Right ventricle myocardium superior (tissue), 1 donor: ENCODE data around the gene WDR90. TPM values are rescaled to one million over a fixed set of nuclear protein-coding genes. Genes with fewer than 3 reads are reported as not detected.

ENCODE experiments used
- ATAC-seq: fragments of 200-7000 bp; cut with Tn5 transposase; one replicate; pipeline ENCODE4 v1.9.1; 2020; ENCODE audit warnings: mild to moderate bottlenecking; ENCODE audit not compliant: poor library complexity
- DNase-seq: peaks from one replicate; pipeline ENCODE4 v3.0.0-alpha.2; 2020
- intact Hi-C: fragments of 100-400 bp; cut with DNase I; formaldehyde crosslinking; loops from one replicate; pipeline ENCODE4 v1.11.2; 2022
- total RNA-seq: library from RNA; stranded (reverse); fragmentation: NEBNext Ultra II Directional; extraction: Animal tissue kit (Norgen Biotek cat#: 25700); gene quantifications from one replicate; pipeline ENCODE4 v1.2.1, GENCODE V29; 2021
- donor health status: DM: no; HTN: yes; CAD: no; lungs with severe emphysema.

Gene WDR90
- total RNA-seq, 1 donor from 2014 or later = 10.8 TPM

DNA sequence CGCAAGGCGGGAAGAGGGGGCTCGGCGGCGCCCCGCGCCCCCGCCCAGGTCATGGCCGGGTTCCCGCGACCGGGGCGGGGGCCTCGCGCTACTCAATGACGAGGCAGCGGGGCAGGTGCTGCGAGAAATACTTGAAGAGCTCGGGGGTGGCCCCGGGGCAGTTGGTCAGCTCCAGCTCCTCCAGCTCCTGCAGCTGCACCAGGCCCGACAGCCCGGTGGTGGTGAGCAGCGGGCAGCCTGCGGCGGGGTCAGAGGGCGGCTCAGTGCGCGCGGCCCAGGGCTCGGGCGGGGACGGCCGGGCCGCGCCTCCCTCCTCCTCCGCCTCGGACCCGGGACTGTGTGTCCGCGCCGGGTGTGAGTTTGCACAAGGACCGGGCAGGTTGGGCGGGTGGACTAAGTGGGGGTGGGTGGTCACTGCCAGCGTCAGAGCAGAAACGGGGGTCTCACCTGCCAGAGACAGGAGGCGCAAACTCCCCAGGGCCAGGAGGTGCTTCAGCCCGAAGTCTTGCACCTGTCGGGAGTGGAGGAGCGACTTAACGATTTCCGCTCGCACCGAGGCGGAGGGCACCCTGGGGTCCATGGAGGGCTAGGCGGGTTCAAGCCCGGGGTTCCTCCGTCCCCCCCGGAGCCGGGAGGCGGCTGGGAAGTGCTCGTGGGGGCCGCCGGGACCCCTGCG lies 45.2 kb downstream of the WDR90 start:
- intact Hi-C loops = no loop called here
- DNase-seq (no peak), ATAC-seq (no peak)

DNA sequence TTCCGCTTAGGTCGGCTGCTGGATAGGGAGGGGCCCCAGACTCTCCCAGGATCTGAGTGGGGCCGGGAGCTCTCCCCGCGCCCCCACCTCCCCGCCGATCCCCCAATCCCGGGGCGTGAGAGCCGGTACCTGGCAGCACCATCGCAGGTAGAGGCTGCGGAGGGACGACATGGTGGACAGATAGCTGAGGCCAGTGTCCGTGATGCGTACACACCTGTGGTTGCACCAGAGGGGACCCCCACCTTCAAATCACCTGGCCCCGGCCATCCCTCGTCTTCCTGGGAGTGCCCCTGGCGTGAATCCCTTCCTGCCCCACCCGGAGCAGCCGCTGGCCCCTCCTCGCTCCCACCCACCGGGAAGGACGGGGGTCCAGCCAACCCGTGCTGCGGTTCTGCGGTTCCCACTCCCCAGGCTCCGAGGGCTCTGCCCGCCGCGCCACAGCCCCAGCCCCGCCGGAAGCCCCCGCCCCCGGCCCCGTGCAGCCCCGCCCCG lies 45.7 kb downstream of the WDR90 start:
- DNase-seq (no peak), ATAC-seq (no peak)
- intact Hi-C loops = no loop called here

DNA sequence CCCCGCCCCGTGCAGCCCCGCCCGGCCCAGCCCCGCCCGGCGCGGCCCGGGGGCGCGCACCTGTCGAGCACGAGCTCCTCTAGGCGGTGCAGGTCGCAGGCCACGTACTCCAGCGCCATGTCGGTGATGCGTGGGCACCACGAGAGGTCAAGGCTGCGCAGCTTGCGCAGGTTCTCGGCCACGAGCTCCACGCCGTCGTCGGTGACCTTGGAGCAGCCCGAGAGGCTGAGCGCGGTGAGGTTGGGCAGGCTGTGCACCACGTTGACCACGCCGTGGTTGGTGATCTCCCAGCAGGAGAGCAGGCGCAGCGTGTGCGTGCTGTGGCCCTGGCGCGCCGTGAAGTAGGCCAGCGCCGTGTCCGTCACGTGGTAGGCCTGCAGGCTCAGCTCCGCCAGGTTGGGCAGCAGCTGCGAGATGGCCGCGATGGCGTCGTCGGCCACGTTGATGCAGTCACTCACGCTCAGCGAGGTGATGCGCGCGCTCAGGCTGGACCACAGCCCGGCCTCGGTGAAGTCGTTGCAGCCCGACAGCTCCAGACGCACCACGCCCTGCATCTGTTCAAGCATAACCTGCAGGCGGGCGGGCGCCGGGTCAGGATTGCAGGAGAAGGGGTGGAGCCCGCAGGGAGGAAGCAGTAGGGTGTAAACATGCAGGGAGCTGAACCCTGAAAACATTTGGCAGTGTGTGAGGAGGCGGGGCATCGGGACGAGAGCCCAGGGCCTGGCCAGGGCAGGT lies 46.4 kb downstream of the WDR90 start:
- intact Hi-C loops = no loop called here
- ATAC-seq (peak; percentile 13), DNase-seq (no peak)

DNA sequence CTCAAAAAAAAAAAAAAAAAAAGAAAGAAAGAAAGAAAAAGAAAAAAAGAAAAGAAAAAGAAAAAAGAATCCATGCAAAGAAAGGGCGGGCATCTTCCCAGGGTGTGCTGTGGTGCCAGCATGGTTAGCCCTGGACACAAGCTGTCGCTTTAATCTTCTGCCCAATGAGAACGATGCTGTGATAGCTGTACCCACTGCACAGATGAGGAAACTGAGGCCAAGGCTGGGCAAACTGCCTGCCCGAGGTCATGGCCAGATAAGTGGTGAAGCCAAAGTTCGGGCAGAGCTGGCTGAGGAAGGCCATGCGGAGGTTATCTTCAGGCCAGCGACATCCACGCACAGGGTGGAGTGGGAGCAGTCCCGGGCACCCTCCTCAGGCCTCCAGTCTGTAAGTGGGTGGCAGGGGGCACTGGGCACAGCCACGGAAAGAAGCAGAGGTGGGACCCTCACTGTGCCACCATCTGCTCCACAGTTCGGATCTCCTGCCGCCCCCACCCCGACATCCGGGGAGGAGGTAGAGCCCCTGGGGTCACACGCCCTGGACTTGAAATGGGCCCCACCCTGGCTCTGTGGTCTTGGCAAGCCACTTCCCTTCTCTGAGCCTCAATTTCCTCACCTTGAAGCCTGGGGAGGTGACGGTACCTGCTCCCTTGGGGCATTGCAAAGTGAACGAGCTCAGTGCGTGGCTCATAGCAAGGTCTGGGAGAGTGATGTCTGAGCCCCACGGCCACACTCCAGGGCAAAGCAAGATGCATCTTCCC lies 49.9 kb downstream of the WDR90 start:
- intact Hi-C loops = no loop called here
- ATAC-seq = no peak

DNA sequence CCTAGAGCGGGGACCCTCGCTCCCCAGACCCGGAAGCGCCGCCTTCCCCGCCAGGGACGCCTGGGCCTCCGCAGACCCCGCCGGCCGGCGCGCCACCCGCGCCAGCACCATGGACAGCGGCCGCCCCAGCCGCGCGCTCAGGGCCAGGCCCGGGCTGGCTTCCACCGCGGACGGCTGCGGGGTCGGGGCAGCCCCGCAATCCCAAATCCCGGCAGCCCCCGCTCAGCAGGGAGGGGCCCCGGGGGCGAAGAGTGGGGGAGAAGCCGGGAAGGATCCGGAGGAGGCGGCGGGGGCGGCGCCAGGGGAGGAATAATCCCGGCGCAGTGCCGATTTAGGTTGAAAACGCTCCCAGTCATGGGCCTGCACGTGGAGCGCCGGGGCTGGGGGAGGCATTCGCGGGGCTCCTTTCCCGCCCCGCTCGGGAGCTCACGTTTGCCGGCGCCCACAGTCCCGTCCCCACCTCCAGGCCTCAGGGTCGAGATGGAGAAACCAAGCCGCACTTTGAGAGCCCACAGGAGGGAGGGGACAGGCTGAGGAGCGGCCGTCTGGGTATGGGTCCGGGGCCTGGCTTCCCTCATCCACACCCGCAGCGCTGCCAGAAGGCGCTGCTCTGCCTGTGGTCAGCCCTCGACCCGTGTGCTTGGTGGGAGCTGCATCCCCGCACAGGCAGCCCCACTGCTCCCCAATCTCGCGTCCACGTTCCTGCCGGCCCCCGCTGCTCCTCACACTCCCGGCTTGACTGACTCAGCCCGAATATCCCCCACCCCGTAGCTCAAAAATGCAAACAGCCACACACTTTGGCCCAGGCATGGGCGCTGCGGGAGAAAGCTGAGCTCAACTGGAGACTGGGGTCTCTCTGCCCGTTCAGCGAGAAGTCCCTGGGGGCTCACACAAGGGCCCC lies 51.8 kb downstream of the WDR90 start:
- DNase-seq (no peak), ATAC-seq (peak; percentile 80)
- intact Hi-C loops = no loop called here

More for the DNA sequence above, 49.9 kb downstream of the WDR90 start:
- no peak for DNase-seq

DNA sequence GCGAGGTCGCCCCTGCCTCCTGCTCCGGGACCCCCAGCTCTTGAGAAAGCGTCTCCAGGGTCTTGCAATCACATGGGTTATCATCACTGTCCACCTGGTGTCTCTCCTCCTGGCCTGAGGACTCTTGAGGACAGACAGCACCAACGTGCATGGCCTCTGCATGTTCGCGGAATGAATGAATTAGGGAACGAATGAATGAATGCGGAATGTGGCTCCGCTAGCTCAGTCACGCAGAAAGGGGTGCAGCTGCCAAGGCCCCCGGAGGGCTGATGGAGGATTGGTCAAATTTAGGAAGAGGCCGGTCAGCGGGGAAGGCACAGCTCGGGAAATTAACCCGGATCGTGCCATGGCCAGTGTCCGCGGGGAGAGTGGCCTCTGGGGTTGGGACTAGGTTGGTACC lies 53.2 kb downstream of the WDR90 start:
- ATAC-seq = no peak
- intact Hi-C loops = no loop called here

DNA sequence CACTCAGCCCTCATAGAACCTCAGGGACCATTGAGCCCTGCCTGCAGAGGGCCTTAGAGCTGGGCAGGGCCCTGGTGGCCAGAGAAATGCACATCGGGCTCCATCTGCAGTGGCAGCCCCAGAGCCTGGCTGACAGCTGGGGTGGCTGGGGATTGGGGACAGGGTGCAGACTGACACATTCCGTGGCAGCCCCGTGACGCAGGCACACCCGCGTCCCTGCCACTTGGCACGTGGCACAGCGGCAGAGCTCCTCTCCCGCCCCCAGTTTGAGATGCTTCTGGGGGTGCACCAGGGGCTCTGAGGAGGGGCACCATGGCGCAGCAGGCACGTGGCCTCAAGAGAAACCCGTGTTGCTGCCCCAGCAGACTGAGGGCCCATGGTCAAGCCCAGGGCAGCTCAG lies 54.2 kb downstream of the WDR90 start:
- ATAC-seq (no peak), DNase-seq (no peak)
- intact Hi-C loops = no loop called here

More for the DNA sequence above, 53.2 kb downstream of the WDR90 start:
- no peak for DNase-seq

DNA sequence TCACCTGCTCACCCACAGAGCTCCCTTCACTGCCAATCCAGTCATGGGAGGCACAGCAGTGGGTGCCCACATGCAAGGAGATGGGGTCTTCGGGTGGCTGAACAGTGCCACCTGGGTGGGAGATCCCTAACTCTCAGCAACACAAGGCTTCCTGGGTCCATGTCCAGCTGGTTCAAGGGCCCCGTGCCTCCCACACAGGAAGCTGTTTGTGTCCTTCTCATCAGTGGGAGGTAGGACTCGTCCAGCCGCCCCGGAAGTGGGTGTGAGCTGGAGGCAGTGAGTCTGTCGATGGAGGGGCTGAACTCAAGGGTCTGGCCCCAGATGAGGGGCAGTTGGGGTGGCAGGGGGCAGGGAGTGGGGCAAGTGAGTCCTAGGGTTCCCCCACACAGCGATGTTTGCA lies 54.9 kb downstream of the WDR90 start:
- intact Hi-C loops = no loop called here
- ATAC-seq (no peak), DNase-seq (no peak)

DNA sequence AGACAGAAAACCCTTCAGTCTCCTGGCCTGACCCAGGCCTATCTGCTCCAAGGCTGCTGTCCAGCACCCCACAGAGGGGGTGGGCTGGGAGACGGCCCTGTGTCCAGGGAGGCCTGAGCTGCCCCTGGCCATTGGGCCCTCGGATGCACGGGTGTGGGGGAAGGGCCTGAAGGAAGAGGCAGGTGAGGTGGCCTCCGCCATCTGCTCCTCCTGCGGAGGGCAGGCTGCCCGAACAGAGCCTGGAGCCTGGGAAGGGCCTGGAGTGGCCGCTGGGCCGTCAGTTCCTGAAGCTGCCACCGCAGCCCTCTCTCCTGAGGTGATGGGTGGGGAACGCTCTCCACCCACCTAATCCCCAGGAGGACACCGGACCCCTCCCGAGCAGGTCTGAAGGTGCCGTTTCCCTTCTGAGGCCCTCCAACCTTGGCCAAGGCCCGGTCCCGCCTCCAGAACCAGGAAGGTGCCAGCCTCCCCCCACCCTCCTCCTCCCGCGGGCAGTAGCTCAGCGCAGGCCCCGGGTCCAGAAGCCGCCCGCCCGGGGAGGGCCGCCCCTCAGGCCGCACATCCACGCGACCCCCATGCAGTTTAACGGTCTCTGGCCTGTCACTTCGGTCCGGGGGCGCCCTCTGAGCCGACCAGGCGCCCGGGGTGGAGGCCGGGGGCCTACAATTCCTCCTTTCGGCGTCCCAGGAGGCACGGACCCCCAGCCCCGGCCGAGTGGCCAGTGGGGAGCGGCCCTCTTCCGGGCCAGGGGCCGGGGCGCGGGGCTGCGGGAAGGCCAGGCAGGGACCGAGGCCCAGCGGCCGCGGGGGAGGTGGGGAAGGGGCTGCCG lies 55.6 kb downstream of the WDR90 start:
- no peak for ATAC-seq
- no peak for DNase-seq
- intact Hi-C loops = no loop called here

DNA sequence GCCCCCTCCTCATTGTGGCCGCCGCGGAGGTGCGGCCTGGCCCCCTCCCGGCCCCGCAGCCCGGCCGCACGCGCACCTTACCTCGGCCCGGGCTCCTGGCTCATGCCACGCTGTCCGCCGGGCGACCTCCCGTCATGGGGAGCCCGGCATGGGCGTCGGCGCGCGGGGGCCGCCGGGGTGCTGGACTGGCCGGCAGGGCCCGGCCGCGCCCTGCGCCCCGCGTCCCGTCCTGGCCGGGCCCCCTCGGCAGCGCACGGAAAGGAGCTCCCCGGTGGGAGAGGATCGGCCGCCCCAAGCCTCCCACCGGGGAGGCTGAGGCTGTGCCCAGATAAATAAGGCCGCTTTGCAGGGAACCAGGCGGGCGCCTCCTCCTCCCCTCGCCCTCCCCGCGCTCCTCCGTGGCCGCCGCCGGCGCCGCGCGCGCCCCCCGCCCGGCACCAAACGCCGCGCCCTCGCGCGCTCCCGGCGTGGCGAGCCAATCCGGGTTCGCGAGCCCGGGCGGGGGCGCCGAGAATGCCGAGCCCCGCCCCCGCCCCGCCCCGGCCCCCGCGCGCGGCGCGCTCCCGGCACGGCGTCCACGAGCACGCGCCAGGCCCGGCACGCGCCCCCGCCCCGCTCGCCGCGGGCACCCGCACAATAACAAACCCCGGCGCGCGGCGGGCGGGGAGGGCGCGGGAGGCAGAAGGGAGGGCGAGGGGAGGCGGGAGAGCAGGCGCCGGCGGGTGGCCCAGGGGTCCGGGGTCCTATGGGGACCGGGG lies 56.4 kb downstream of the WDR90 start, which contains the start of gene FBXL16:
Gene FBXL16, minus strand, starts transcription at position 371 of the 758 bp plus-strand sequence. CDS start 8,396 bp downstream, outside the sequence.
- intact Hi-C loops = no loop called here
- no peak for DNase-seq
- no peak for ATAC-seq

DNA sequence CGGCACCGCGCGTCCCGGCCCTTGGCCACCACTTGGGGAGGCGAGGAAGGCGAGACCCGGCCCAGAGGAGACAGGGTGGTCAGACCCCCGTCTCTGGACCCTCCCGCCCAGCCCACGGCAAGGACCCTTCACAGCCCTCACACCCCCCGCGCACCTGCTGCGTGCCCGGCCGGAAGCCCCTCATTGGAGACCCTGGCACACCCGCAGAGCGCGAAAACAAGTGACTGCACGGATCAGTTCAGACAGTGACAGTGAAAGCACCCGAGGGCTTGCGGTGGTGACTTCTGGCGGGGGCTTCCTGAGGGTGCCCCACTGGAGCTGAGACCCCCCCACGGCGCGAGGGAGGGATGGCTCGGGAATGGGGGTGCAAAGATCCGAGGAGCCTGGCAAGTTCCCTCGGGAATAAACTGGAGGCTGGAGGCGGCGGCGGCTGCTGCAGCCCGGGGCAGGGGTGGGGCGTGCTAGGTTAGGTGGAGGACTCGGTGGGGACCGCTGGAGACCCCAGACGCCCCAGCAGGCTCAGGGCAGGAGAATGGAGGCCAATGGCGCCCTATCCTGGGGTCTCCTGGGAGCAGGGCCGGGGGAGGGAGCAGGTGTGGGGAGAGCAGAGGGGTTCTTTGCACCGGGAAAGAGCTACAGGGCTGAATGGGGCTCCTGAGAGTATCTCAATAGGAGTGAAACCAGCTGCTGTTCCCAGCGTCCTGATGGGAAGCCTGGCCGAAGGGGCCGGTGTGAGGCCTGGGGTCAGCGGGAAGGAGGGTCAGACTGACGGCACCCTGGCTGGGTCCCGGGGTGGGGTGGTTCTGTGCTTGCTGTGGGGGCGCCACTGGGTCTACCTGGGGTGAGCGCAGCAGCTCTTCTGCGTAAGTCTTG lies 57.3 kb downstream of the WDR90 start:
- no peak for ATAC-seq
- no peak for DNase-seq
- intact Hi-C loops = no loop called here

DNA sequence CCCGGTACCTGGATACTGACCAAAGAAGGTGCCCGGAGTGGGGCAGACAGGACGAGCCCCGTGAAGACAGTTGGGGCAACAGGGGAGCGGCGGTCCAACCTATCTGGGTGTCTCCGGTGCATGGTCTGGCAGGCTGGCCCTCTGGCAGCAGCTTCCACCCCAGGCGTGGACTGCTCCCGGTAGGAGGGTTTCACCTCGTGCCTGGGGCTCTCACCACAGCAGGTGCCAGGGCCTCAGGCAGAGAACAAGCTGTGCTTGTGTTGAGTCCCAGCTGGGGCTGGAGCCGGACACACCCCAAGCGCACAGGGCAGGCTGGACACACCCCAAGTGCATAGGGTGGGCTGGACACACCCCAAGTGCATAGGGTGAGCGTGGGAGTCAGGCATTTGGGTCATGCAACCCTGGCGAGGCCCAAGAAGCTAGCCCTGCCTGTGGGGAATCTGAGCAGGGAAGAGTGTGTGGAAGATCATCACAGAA lies 57.9 kb downstream of the WDR90 start:
- DNase-seq = no peak
- intact Hi-C loops = no loop called here

DNA sequence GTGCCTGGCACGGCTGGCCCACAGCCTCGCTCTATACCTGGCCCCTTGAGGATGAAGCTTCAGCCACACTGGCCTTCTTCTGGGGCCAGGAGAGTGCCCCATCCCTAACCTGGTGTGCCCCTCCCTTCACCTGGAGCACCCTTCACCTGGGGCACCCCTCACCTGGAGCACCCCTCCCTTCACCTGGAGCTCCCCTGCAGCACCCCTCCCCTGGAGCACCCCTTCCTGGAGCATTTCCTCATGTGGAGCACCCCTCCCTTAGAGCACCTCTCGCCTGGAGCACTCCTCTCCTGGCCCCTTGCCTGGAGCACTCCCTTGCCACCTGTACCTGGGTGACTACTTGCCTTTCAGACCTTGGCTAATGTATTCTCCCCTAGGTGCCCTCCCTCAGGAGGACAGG lies 58.9 kb downstream of the WDR90 start:
- DNase-seq = no peak
- intact Hi-C loops = no loop called here
- ATAC-seq = no peak

More for the DNA sequence above, 57.9 kb downstream of the WDR90 start:
- ATAC-seq = no peak

DNA sequence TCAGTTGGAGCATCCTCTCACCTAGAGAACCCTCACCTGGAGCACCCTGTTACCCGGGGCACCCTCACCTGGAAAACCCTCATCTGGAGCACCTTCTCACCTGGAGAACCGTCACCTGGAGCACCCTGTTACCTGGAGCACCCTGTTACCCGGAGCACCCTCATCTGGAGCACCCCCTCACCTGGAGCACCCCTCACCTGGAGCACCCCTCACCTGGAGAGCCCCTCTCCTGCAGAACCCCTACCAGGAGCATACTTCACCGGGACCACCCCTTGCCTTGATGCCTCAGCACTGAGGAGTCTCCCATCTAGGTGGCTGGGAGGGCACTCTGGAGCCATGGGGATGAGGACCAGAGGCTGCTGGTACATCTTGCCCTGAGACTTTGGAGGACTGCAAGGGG lies 59.8 kb downstream of the WDR90 start:
- no peak for DNase-seq
- ATAC-seq = no peak
- intact Hi-C loops = no loop called here

DNA sequence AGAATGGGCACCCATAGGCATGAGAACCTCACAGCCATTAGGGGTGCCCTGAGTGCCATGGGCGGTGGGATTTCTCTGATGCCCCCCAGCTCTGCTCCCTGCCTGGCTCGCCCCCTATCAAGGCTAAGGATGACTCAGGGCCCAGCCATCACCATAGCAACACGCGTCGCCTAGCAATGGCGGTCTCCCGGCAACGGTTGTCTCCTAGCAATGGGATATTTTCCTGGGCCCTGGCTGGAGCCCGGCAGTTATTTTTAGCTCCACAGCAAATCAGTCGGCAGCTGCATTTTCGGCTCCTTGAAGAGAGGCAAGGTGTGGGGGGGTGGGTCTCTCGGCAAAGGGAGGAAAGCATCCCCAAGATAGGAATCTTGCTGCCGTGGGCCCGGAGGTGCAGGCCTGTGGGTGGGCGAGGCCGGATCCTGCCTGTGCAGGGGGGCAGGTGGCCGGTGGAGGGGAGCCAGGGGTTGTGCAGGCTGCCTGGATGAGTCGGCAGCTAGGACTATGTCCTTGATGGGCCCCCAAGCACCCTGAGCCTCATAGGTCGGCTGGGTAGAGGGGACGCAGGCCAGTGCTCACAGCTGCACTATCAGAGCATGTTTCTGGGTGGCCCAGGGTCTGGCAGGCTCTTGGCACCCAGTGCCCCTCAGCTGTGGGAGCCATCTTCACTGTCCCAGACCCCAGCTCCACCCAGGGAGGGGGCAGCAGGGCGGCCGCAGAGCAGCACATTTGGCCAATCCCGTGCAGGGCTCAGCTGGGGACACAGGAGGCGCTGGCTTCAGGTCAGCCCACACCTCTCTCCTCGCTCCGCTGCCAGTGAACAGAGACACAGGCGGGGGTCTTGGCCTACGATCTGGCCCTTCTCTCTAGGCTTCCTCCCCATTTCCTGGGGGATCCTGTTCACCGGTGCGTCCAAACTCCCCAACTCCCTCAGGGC lies 60.7 kb downstream of the WDR90 start:
- ATAC-seq (no peak), DNase-seq (no peak)
- intact Hi-C loops = loop anchor here (5.0 kb wide), 1 partner anchor 347 kb away; no protein-coding TSS in a partner anchor
